Colonic mucosa (tissue), 4 donors: ENCODE measurements around the gene GNA14. TPM values are rescaled to one million over a fixed set of nuclear protein-coding genes. Genes with fewer than 3 reads are reported as not detected.

ENCODE experiments used
- DNase-seq: peaks from one replicate; pipeline ENCODE4 v3.0.0-alpha.2; 2020
- H3K27ac ChIP-seq: fragments of 200-600 bp; one replicate; pipeline ENCODE4 v1.8.0; 2021
- H3K27me3 ChIP-seq: fragments of 200-600 bp; one replicate; pipeline ENCODE4 v1.8.0; 2021
- H3K36me3 ChIP-seq: fragments of 200-600 bp; one replicate; pipeline ENCODE4 v1.8.0; 2021
- H3K4me1 ChIP-seq: fragments of 200-600 bp; one replicate; pipeline ENCODE4 v1.8.0; 2021; ENCODE audit warnings: mild to moderate bottlenecking
- H3K4me3 ChIP-seq: fragments of 200-600 bp; one replicate; pipeline ENCODE4 v1.8.0; 2021
- H3K9ac ChIP-seq, 2 donors: one replicate each; pipeline ENCODE4 v1.7.0; 2013; ENCODE audit warnings: control low read depth in 2 of 2, low read depth in 2 of 2, low read length in 2 of 2
- H3K9me3 ChIP-seq: fragments of 200-600 bp; one replicate; pipeline ENCODE4 v1.8.0; 2021
- CTCF ChIP-seq: fragments of 200-600 bp; IDR thresholded peaks from one replicate; pipeline ENCODE4 v1.8.0; 2022; ENCODE audit warnings: antibody characterized with exemption, mild to moderate bottlenecking
- intact Hi-C: fragments of 100-400 bp; cut with DNase I; formaldehyde crosslinking; loops from one replicate; pipeline ENCODE4 v1.14.1; 2022
- total RNA-seq, 2 donors: library from RNA; stranded (reverse); fragmentation: NEBNext Ultra II Directional in 1 of 2; extraction: Animal tissue kit (Norgen Biotek cat#: 25700) in 1 of 2; gene quantifications; one replicate each; pipeline ENCODE4 v1.2.1, GENCODE V29; 2021
- donor health status: healthy.
- donor health status: DM: no; HTN: no; CAD: no.
- donor health status: DM: no; HTN: no; CAD: no.

Gene GNA14
- total RNA-seq, 2 donors from 2014 or later = 7.9 to 11.7 TPM

GRCh38 chr9:77556396-77556795 lies 91.7 kb downstream of the GNA14 start:
- intact Hi-C loops = no loop called here
- Histone ChIP-seq H3K9ac (no peak overlapping the region), H3K36me3 (no peaks in the 10 kb centered on the region)

GRCh38 chr9:77554586-77555105 lies 93.5 kb downstream of the GNA14 start:
- Histone ChIP-seq H3K27me3 (no peaks in the 10 kb centered on the region), H3K9ac (no peak overlapping the region), H3K9me3 (no peaks in the 10 kb centered on the region), H3K27ac (no peak overlapping the region), H3K4me3 (no peak overlapping the region), H3K4me1 (no peaks in the 10 kb centered on the region), H3K36me3 (no peaks in the 10 kb centered on the region)
- TF ChIP-seq CTCF = no peak
- no peak for DNase-seq
- intact Hi-C loops = no loop called here

More at GRCh38 chr9:77556396-77556795, 91.7 kb downstream of the GNA14 start:
- H3K27me3 ChIP-seq = no peaks in the 10 kb centered on the region
- DNase-seq = no peak
- no peak overlapping the region for H3K27ac ChIP-seq
- no peaks in the 10 kb centered on the region for H3K4me1 ChIP-seq
- no peak overlapping the region for H3K4me3 ChIP-seq
- no peak for TF ChIP-seq CTCF
- H3K9me3 ChIP-seq = no peaks in the 10 kb centered on the region

- TF ChIP-seq CTCF = no peak
Observed at GRCh38 chr9:77547106-77547730, 100.9 kb downstream of the GNA14 start.

GRCh38 chr9:77546376-77546950 lies 101.7 kb downstream of the GNA14 start:
- no peak for DNase-seq
- Histone ChIP-seq H3K4me3 (no peak overlapping the region), H3K9me3 (no peaks in the 10 kb centered on the region), H3K27ac (no peak overlapping the region), H3K27me3 (no peaks in the 10 kb centered on the region), H3K36me3 (no peaks in the 10 kb centered on the region), H3K4me1 (no peaks in the 10 kb centered on the region), H3K9ac (no peak overlapping the region)
- no peak for TF ChIP-seq CTCF
- intact Hi-C loops = no loop called here

More at GRCh38 chr9:77547106-77547730, 100.9 kb downstream of the GNA14 start:
- Histone ChIP-seq H3K4me1 (no peaks in the 10 kb centered on the region), H3K9me3 (no peaks in the 10 kb centered on the region), H3K36me3 (no peaks in the 10 kb centered on the region), H3K27ac (no peak overlapping the region), H3K27me3 (no peaks in the 10 kb centered on the region), H3K4me3 (no peak overlapping the region), H3K9ac (no peak overlapping the region)
- intact Hi-C loops = no loop called here
- DNase-seq = no peak

- H3K36me3 ChIP-seq = no peaks in the 10 kb centered on the region
- no peaks in the 10 kb centered on the region for H3K4me1 ChIP-seq
- no peak for TF ChIP-seq CTCF
- H3K9ac ChIP-seq = no peak overlapping the region
- H3K27ac ChIP-seq = no peak overlapping the region
- DNase-seq = no peak
- H3K27me3 ChIP-seq = no peaks in the 10 kb centered on the region
- intact Hi-C loops = no loop called here
- H3K9me3 ChIP-seq = no peaks in the 10 kb centered on the region
- no peak overlapping the region for H3K4me3 ChIP-seq
Observed at GRCh38 chr9:77544546-77544945, 103.6 kb downstream of the GNA14 start.
